Body of pancreas (tissue), 4 donors: ENCODE results near the gene TCF12. TPM values are rescaled to one million over a fixed set of nuclear protein-coding genes. Genes with fewer than 3 reads are reported as not detected.

Source experiments
- ATAC-seq: fragments of 150-250 bp; one replicate; pipeline ENCODE4 v1.9.1; 2016
- DNase-seq, 4 donors: peaks; one replicate each; pipeline ENCODE4 v3.0.0-alpha.2; 2019
- H3K27ac ChIP-seq, 4 donors: fragments of 200-600 bp; sonication (generic); 1 replicate in 3 of 4; 2 replicates in 1 of 4; pipeline versions ENCODE4 v1.5.1 to v1.6.1; 2016 to 2019; ENCODE audit warnings: mild to moderate bottlenecking in 1 of 4, mixed read lengths in 1 of 4, moderate library complexity in 1 of 4
- H3K27me3 ChIP-seq, 2 donors: fragments of 200-600 bp; sonication (generic); one replicate each; pipeline ENCODE4 v1.6.0; 2016; ENCODE audit warnings: mild to moderate bottlenecking in 1 of 2
- H3K36me3 ChIP-seq, 2 donors: fragments of 200-600 bp; sonication (generic); replicated peaks in 1 of 2; 2 replicates each; pipeline ENCODE4 v1.5.1; 2016; ENCODE audit warnings: low read depth in 2 of 2; ENCODE audit not compliant: insufficient read depth in 1 of 2
- H3K4me1 ChIP-seq: fragments of 200-600 bp; sonication (generic); one replicate; pipeline ENCODE4 v1.6.0; 2016
- H3K4me3 ChIP-seq, 2 donors: fragments of 200-600 bp; sonication (generic); 1 replicate in 1 of 2; 2 replicates in 1 of 2; pipeline ENCODE4 v1.5.1; 2016 to 2019
- H3K9me3 ChIP-seq, 3 donors: fragments of 200-600 bp; sonication (generic); 1 replicate in 2 of 3; 2 replicates in 1 of 3; pipeline ENCODE4 v1.5.1; 2016
- POLR2A ChIP-seq, 3 donors: fragments of 450-650 bp; IDR thresholded peaks; one replicate each; pipeline ENCODE4 v1.6.1; 2016; ENCODE audit warnings: antibody characterized with exemption in 3 of 3, mild to moderate bottlenecking in 2 of 3
- WGBS, 2 donors: methylation state at CpG; one replicate each; pipeline ENCODE4 v1.1.5; 2017; 5-methylcytosine and 5-hydroxymethylcytosine counted together
- intact Hi-C: fragments of 100-400 bp; cut with DNase I; formaldehyde crosslinking; loops from one replicate; pipeline ENCODE4 v1.15.1; 2023
- total RNA-seq, 2 donors: library from RNA; depleted of rRNA; stranded (reverse); fragments of >200 nt; gene quantifications; one replicate each; pipeline ENCODE4 v1.1.0, GENCODE V29; 2016
- TF ChIP-seq, protein P1 (sequence below), 7 experiments: fragments of 450-650 bp in 4 of 7; fragments of 200-600 bp in 3 of 7; sonication (generic) in 3 of 7; IDR thresholded peaks; one replicate each; pipeline ENCODE4 v1.5.1; 2016 to 2019; ENCODE audit warnings: antibody characterized with exemption in 7 of 7

The TCF12 gene
- total RNA-seq, 2 donors from 2014 or later: 27.2 to 49.4 TPM

DNA sequence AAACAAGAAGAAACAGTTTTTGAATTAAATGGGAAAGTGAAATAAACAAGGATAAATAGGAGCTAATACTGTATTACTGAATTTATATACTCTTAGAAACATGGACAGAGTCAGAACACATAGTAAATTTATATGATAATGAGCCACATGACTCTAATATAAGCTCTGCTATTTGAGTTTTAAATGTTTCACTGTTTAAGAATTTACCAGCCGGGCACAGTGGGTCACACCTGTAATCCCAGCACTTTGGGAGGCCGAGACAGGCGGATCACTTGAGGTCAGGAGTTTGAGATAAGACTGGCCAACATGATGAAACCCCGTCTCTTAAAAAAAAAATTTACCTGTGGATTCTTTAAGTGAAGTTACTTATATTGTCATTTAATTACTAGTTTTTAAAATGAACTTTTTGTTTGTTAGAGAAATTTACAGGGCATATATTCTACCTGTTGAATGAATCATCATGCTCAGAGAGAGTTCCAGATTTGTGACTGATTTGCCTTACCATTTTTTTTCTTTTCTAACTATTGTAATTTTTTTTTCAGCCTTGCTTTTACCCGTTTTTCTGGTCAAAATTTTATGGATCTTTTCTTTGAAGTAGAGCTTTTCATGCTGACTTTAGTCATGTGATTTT is 125.7 kb downstream of the TCF12 start:
- intact Hi-C loops: no loop called here
- 61 to 69% methylated on average over 5 of the region's 5 CpGs for WGBS, 2 donors
- DNase-seq (no peak), ATAC-seq (no peak)
- Histone ChIP-seq H3K36me3 (no peaks in the 10 kb centered on the region), H3K27me3 (no peaks in the 10 kb centered on the region), H3K27ac (no peak overlapping the region), H3K4me1 (peaks cover 14% of the 10 kb centered on the region), H3K9me3 (no peaks in the 10 kb centered on the region), H3K4me3 (no peak overlapping the region)
- TF ChIP-seq POLR2A (IDR thresholded peaks at IDR 0.05): no peak
- TF ChIP-seq, protein P1, sequence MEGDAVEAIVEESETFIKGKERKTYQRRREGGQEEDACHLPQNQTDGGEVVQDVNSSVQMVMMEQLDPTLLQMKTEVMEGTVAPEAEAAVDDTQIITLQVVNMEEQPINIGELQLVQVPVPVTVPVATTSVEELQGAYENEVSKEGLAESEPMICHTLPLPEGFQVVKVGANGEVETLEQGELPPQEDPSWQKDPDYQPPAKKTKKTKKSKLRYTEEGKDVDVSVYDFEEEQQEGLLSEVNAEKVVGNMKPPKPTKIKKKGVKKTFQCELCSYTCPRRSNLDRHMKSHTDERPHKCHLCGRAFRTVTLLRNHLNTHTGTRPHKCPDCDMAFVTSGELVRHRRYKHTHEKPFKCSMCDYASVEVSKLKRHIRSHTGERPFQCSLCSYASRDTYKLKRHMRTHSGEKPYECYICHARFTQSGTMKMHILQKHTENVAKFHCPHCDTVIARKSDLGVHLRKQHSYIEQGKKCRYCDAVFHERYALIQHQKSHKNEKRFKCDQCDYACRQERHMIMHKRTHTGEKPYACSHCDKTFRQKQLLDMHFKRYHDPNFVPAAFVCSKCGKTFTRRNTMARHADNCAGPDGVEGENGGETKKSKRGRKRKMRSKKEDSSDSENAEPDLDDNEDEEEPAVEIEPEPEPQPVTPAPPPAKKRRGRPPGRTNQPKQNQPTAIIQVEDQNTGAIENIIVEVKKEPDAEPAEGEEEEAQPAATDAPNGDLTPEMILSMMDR (IDR thresholded peaks at IDR 0.05): no peak

GRCh38 chr15:57044970-57045369 is 126.5 kb downstream of the TCF12 start:
- Histone ChIP-seq H3K4me3 (no peak overlapping the region), H3K27me3 (no peaks in the 10 kb centered on the region), H3K4me1 (peaks cover 9% of the 10 kb centered on the region), H3K27ac (no peak overlapping the region), H3K9me3 (no peaks in the 10 kb centered on the region), H3K36me3 (no peaks in the 10 kb centered on the region)
- WGBS, 2 donors: 74 to 79% methylated on average over 4 of the region's 4 CpGs
- DNase-seq (no peak), ATAC-seq (no peak)
- intact Hi-C loops: no loop called here
- no peak for TF ChIP-seq POLR2A (IDR thresholded peaks at IDR 0.05)
- TF ChIP-seq, protein P1 (IDR thresholded peaks at IDR 0.05): no peak

DNA sequence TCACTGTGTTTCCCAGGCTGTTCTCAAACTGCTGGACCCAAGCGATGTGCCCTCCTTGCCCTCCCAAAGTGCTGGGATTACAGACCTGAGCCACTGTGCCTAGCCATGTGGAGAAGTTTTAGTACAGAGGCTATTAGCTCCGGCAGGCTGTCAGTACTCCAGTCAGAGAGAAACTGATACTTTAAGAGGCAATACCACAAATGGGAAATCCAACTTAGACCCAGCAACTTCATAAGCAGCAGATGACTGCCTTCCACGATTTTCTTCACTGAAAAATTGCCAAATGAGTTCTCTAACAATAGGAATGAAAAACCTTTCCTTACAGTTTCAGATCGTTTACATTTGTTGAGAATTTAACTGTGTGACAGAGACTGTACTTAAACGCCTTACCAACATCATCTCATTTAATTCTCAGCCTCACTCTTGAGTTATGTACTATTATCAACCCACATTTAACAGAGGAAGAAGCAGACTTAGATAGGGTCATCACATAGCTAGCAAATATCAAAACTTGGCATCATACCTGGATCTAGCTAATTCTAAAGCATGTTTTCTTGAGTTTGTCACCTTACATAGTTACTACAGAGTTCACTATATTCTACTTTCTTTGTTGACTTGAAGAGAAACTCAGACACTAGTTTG is 127.4 kb downstream of the TCF12 start:
- intact Hi-C loops: no loop called here
- H3K27ac ChIP-seq: no peak overlapping the region
- no peaks in the 10 kb centered on the region for H3K9me3 ChIP-seq
- peaks cover 2% of the 10 kb centered on the region for H3K4me1 ChIP-seq
- no peaks in the 10 kb centered on the region for H3K27me3 ChIP-seq
- H3K36me3 ChIP-seq: no peaks in the 10 kb centered on the region
- ATAC-seq (no peak), DNase-seq (no peak)
- WGBS, 2 donors: 83 to 90% methylated on average over 5 of the region's 5 CpGs
- TF ChIP-seq, protein P1 (IDR thresholded peaks at IDR 0.05): no peak
- no peak for TF ChIP-seq POLR2A (IDR thresholded peaks at IDR 0.05)
- H3K4me3 ChIP-seq: no peak overlapping the region

GRCh38 chr15:57048930-57049549 is 130.6 kb downstream of the TCF12 start:
- Histone ChIP-seq H3K27me3 (no peaks in the 10 kb centered on the region), H3K4me3 (no peak overlapping the region), H3K36me3 (no peaks in the 10 kb centered on the region), H3K9me3 (no peaks in the 10 kb centered on the region), H3K4me1 (peaks cover 9% of the 10 kb centered on the region), H3K27ac (no peak overlapping the region)
- intact Hi-C loops: no loop called here
- DNase-seq (no peak), ATAC-seq (no peak)
- no peak for TF ChIP-seq POLR2A (IDR thresholded peaks at IDR 0.05)
- TF ChIP-seq, protein P1 (IDR thresholded peaks at IDR 0.05): no peak
- WGBS, 2 donors: 85 to 89% methylated on average over 6 of the region's 6 CpGs
